CD4-positive, alpha-beta T cell (primary cell): ENCODE results near the gene PI4K2B. TPM values are rescaled to one million over a fixed set of nuclear protein-coding genes. Genes with fewer than 3 reads are reported as not detected.

ENCODE experiments used
- ATAC-seq: fragments of 200-7000 bp; cut with Tn5 transposase; one replicate; pipeline ENCODE4 v1.10.0; 2022; ENCODE audit warnings: mild to moderate bottlenecking; ENCODE audit not compliant: poor library complexity
- CTCF ChIA-PET: fragments of 350-600 bp; sonication (Branson Sonifier 250); formaldehyde crosslinking; loops from one replicate; lab custom pipeline; 2021; ENCODE audit warnings: antibody characterized with exemption, inconsistent platforms; lab: Charles Lee
- POLR2A ChIA-PET: fragments of 350-600 bp; sonication (Branson Sonifier 250); formaldehyde crosslinking; loops from one replicate; lab custom pipeline; 2021; ENCODE audit warnings: antibody characterized with exemption, inconsistent platforms; lab: Charles Lee
- DNase-seq, 14 experiments: peaks; one replicate each; pipeline ENCODE4 v3.0.0-alpha.2; 2013 to 2020; ENCODE audit warnings: mixed read lengths in 2 of 14
- H3K27ac ChIP-seq, 2 donors: one replicate each; pipeline versions ENCODE4 v1.5.1 to v1.7.0; 2013; ENCODE audit warnings: low read length in 2 of 2, low read depth in 1 of 2, mild to moderate bottlenecking in 1 of 2
- H3K27me3 ChIP-seq, 2 experiments: 1 replicate in 1 of 2; 2 replicates in 1 of 2; pipeline versions ENCODE4 v1.6.1 to v1.7.0; 2013; ENCODE audit warnings: low read length in 2 of 2, control low read depth in 1 of 2, mild to moderate bottlenecking in 1 of 2, moderate library complexity in 1 of 2; ENCODE audit not compliant: insufficient read depth in 2 of 2, control insufficient read depth in 1 of 2
- H3K36me3 ChIP-seq: one replicate; pipeline ENCODE4 v1.6.1; 2013; ENCODE audit warnings: low read length, control low read depth; ENCODE audit not compliant: insufficient read depth
- H3K4me1 ChIP-seq: one replicate; pipeline ENCODE4 v1.6.1; 2013; ENCODE audit warnings: low read length, control low read depth; ENCODE audit not compliant: insufficient read depth
- H3K4me3 ChIP-seq: one replicate; pipeline ENCODE4 v1.5.1; 2013; ENCODE audit warnings: mild to moderate bottlenecking, low read length, moderate library complexity
- H3K9me3 ChIP-seq, 2 experiments: 1 replicate in 1 of 2; 2 replicates in 1 of 2; pipeline versions ENCODE4 v1.6.1 to v1.7.0; 2013; ENCODE audit warnings: low read length in 2 of 2, mild to moderate bottlenecking in 2 of 2, control low read depth in 1 of 2, moderate library complexity in 1 of 2; ENCODE audit not compliant: control insufficient read depth in 1 of 2, insufficient read depth in 1 of 2
- H3K27ac Mint-ChIP-seq: one replicate; pipeline ENCODE4 v1.8.0; 2020; ENCODE audit warnings: mixed read lengths
- H3K27me3 Mint-ChIP-seq: one replicate; pipeline ENCODE4 v1.8.0; 2021; ENCODE audit warnings: mixed read lengths
- H3K36me3 Mint-ChIP-seq: one replicate; pipeline ENCODE4 v1.8.0; 2021; ENCODE audit warnings: low read depth, mixed read lengths
- H3K4me1 Mint-ChIP-seq: one replicate; pipeline ENCODE4 v1.8.0; 2021; ENCODE audit warnings: low read depth, mixed read lengths
- H3K4me3 Mint-ChIP-seq: one replicate; pipeline ENCODE4 v1.8.0; 2020; ENCODE audit warnings: mild to moderate bottlenecking, mixed read lengths
- H3K9me3 Mint-ChIP-seq: one replicate; pipeline ENCODE4 v1.8.0; 2020; ENCODE audit warnings: mixed read lengths
- intact Hi-C, 2 experiments: fragments of 100-400 bp; cut with DNase I in 1 of 2; cut with micrococcal nuclease in 1 of 2; formaldehyde crosslinking; loops; one replicate each; pipeline versions ENCODE4 v1.15.1 to v1.9.0; 2023 to 2025; cut with DNase I, micrococcal nuclease
- total RNA-seq, 174 experiments: library from RNA in 2 of 174; stranded (reverse) in 2 of 174; gene quantifications; one replicate each; pipeline ENCODE4 v1.2.3 and lab custom pipeline; 2021 to 2026
- TF ChIP-seq, protein P1 (sequence below): fragments of 200-600 bp; IDR thresholded peaks from one replicate; pipeline ENCODE4 v1.8.0; 2022; ENCODE audit warnings: antibody characterized with exemption, mild to moderate bottlenecking

The PI4K2B gene
- total RNA-seq, 2 experiments from 2014 or later = 7.0 to 7.2 TPM

DNA sequence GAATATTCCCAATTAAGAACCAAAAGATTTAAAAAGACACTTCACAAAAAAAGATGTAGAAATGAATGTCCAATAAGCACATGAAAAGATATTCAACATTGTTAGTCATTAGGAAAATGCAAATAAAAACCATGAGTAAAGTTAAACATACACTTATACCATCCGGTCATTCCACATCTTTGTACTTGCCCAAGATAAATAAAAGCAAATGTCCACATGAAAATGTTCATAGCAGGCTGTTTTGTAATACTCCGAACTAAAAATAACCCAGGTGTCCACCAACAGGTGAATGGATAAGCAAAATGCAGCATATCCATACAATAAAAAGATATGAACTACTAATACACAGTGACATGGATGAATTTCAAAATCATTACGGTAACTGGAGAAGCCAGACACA, 50.1 kb downstream of the PI4K2B start:
- peaks cover 13% of the 10 kb centered on the region for H3K9me3 Mint-ChIP-seq
- TF ChIP-seq, protein P1, sequence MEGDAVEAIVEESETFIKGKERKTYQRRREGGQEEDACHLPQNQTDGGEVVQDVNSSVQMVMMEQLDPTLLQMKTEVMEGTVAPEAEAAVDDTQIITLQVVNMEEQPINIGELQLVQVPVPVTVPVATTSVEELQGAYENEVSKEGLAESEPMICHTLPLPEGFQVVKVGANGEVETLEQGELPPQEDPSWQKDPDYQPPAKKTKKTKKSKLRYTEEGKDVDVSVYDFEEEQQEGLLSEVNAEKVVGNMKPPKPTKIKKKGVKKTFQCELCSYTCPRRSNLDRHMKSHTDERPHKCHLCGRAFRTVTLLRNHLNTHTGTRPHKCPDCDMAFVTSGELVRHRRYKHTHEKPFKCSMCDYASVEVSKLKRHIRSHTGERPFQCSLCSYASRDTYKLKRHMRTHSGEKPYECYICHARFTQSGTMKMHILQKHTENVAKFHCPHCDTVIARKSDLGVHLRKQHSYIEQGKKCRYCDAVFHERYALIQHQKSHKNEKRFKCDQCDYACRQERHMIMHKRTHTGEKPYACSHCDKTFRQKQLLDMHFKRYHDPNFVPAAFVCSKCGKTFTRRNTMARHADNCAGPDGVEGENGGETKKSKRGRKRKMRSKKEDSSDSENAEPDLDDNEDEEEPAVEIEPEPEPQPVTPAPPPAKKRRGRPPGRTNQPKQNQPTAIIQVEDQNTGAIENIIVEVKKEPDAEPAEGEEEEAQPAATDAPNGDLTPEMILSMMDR = no peak
- no peaks in the 10 kb centered on the region for H3K4me1 Mint-ChIP-seq
- intact Hi-C loops = no loop called here
- H3K4me1 ChIP-seq = no peaks in the 10 kb centered on the region
- H3K27ac Mint-ChIP-seq = no peak overlapping the region
- no peaks in the 10 kb centered on the region for H3K9me3 ChIP-seq
- H3K4me3 Mint-ChIP-seq = no peak overlapping the region
- ChIA-PET CTCF (no interaction called here), POLR2A (no interaction called here)
- no peaks in the 10 kb centered on the region for H3K27me3 ChIP-seq
- no peak overlapping the region for H3K27ac ChIP-seq
- peaks cover 6% of the 10 kb centered on the region for H3K36me3 ChIP-seq
- peaks cover 5% of the 10 kb centered on the region for H3K27me3 Mint-ChIP-seq
- DNase-seq (no peak), ATAC-seq (no peak)
- no peak overlapping the region for H3K4me3 ChIP-seq
- H3K36me3 Mint-ChIP-seq = peaks cover 18% of the 10 kb centered on the region

DNA sequence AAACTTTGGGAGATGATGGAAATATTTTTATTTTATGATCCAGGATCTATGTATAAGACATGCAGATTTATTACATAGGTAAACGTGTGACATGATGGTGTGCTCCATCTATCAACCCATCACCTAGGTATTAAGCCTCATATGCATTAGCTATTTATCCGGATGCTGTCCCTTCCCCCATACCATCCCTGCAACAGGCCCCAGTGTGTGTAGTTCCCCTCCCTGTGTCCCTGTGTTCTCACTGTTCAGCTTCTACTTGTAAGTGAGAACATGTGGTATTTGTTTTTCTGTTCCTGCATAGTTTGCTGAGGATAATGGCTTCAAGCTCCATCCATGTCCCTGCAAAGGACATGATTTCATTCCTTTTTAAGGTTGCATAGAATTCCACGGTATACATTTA, 50.6 kb downstream of the PI4K2B start:
- no peak overlapping the region for H3K4me3 Mint-ChIP-seq
- no peaks in the 10 kb centered on the region for H3K27me3 ChIP-seq
- CTCF ChIA-PET = interaction anchor here (1.2 kb wide), 1 partner anchor 28 kb away, joined by 3 read pairs; the partner anchor contains the start of gene ZCCHC4
- POLR2A ChIA-PET = no interaction called here
- no peak overlapping the region for H3K27ac ChIP-seq
- H3K27ac Mint-ChIP-seq = no peak overlapping the region
- H3K9me3 ChIP-seq = no peaks in the 10 kb centered on the region
- peaks cover 5% of the 10 kb centered on the region for H3K27me3 Mint-ChIP-seq
- no peaks in the 10 kb centered on the region for H3K4me1 Mint-ChIP-seq
- intact Hi-C loops = no loop called here
- peaks cover 18% of the 10 kb centered on the region for H3K36me3 Mint-ChIP-seq
- ATAC-seq (no peak), DNase-seq (no peak)
- no peaks in the 10 kb centered on the region for H3K4me1 ChIP-seq
- peaks cover 6% of the 10 kb centered on the region for H3K36me3 ChIP-seq
- no peak overlapping the region for H3K4me3 ChIP-seq
- TF ChIP-seq, protein P1 = no peak
- peaks cover 13% of the 10 kb centered on the region for H3K9me3 Mint-ChIP-seq

DNA sequence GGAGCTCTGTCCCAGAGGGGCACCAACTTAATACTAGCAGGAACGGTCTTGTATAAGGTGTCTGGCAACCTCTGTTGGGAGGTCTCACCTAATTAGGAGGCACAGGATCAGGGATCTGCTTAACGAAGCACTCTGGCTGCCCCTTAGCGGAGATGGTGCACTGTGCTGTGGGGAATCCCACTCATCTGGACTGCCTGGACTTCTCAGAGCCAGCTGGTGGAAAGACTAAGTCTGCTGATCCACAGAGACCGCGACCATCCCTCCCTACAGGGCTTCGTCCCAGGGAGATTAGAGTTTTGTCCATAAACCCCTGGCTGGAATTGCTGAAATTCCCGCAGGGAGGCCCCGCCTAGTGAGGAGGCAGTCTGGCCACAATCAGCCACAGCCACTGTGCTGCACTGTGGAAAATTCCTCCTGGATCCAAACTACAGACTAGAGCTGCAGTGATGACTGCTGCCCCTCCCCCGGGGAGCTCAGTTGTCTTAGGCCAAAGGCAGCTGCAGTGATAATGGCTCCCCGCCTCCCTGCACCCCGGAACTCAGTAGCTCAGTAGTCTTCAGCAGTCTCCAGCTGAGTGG, 56.7 kb downstream of the PI4K2B start:
- Histone ChIP-seq H3K27ac (no peak overlapping the region), H3K9me3 (peaks cover 0 to 5% of the 10 kb centered on the region in 2 experiments), H3K36me3 (no peaks in the 10 kb centered on the region), H3K27me3 (no peaks in the 10 kb centered on the region), H3K4me1 (no peaks in the 10 kb centered on the region), H3K4me3 (no peak overlapping the region)
- Mint-ChIP-seq H3K9me3 (peaks cover 13% of the 10 kb centered on the region), H3K27me3 (peaks cover 10% of the 10 kb centered on the region), H3K27ac (no peak overlapping the region), H3K4me3 (no peak overlapping the region), H3K36me3 (no peaks in the 10 kb centered on the region), H3K4me1 (no peaks in the 10 kb centered on the region)
- no peak for DNase-seq
- CTCF ChIA-PET = no interaction called here
- TF ChIP-seq, protein P1 = no peak
- ATAC-seq = no peak
- POLR2A ChIA-PET = no interaction called here
- intact Hi-C loops = no loop called here
